Measurements from ENCODE around the gene RPL13A.
"Not testable (repeated sequence)": the region's sequence is repeated elsewhere in the genome, so short reads cannot be mapped to it uniquely, and the experiment has no call there.

RPL13A gene

GRCh38 chr19:49487277-49488045 is at the start of gene RPL13A:
TSS of gene RPL13A (plus strand) at chr19:49487608. CDS start at chr19:49487630, 22 bp downstream.
- peak; percentile 100 for DNase-seq (ENCODE audit: low spot score)

- DNase-seq (ENCODE audit: low spot score): no peak
These were observed 49.1 kb upstream of the RPL13A start for GRCh38 chr19:49438261-49438660.

- DNase-seq (ENCODE audit: low spot score): no peak
These were observed 47.6 kb upstream of the RPL13A start for GRCh38 chr19:49439836-49440235.

- DNase-seq (ENCODE audit: low spot score): no peak
These were observed 46.8 kb upstream of the RPL13A start for GRCh38 chr19:49440439-49441209.

- no peak for DNase-seq (ENCODE audit: low spot score)
These were observed 46.0 kb upstream of the RPL13A start, which contains the start of gene SLC17A7 for GRCh38 chr19:49441210-49441959. TSS of gene SLC17A7 (minus strand) at chr19:49441527. CDS start at chr19:49441379, 148 bp downstream.

GRCh38 chr19:49441960-49442350 is 45.5 kb upstream of the RPL13A start:
- DNase-seq (ENCODE audit: low spot score): no peak

GRCh38 chr19:49442354-49442753 is 45.1 kb upstream of the RPL13A start:
- DNase-seq (ENCODE audit: low spot score): no peak

- peak; percentile 70 for DNase-seq (ENCODE audit: low spot score)
These were observed 44.5 kb upstream of the RPL13A start for GRCh38 chr19:49442771-49443365.

GRCh38 chr19:49443366-49444099 is 43.9 kb upstream of the RPL13A start:
- peak; percentile 94 for DNase-seq (ENCODE audit: low spot score)

- DNase-seq (ENCODE audit: low spot score): not testable (repeated sequence)
These were observed 43.2 kb upstream of the RPL13A start for GRCh38 chr19:49444100-49444700.

- DNase-seq (ENCODE audit: low spot score): no peak
These were observed 41.4 kb upstream of the RPL13A start for GRCh38 chr19:49445997-49446396.

- DNase-seq (ENCODE audit: low spot score): no peak
These were observed 39.6 kb upstream of the RPL13A start for GRCh38 chr19:49447485-49448431.

GRCh38 chr19:49448432-49448786 is 39.0 kb upstream of the RPL13A start:
- DNase-seq (ENCODE audit: low spot score): no peak

GRCh38 chr19:49450405-49450804 is 37.0 kb upstream of the RPL13A start:
- no peak for DNase-seq (ENCODE audit: low spot score)

- DNase-seq (ENCODE audit: low spot score): peak; percentile 99
These were observed 35.8 kb upstream of the RPL13A start, which contains the start of gene PIH1D1 for GRCh38 chr19:49451430-49452181. TSS of gene PIH1D1 (minus strand) at chr19:49451814. CDS start at chr19:49451574, 240 bp downstream.

GRCh38 chr19:49453013-49453756 is 34.2 kb upstream of the RPL13A start, which contains the start of gene ALDH16A1:
TSS of gene ALDH16A1 (plus strand) at chr19:49453225. CDS start at chr19:49453332, 107 bp downstream.
- peak; percentile 98 for DNase-seq (ENCODE audit: low spot score)

- no peak for DNase-seq (ENCODE audit: low spot score)
These were observed 33.6 kb upstream of the RPL13A start for GRCh38 chr19:49453757-49454240.

- no peak for DNase-seq (ENCODE audit: low spot score)
These were observed 31.6 kb upstream of the RPL13A start for GRCh38 chr19:49455773-49456172.
